PC-9 (cell line): ENCODE results near the gene CTLA4. TPM values are rescaled to one million over a fixed set of nuclear protein-coding genes. Genes with fewer than 3 reads are reported as not detected.

Source experiments
- BruUV-seq: library from RNA; stranded (reverse); fragments of 400-500 nt; replicated peaks from 2 replicates; lab custom pipeline; 2021; lab: Mats Ljungman, UMichigan
- CTCF ChIA-PET: fragments of 300-600 bp; sonication (Branson Sonifier 250); formaldehyde crosslinking; loops from one replicate; lab custom pipeline; 2022; ENCODE audit warnings: antibody characterized with exemption; lab: Charles Lee
- POLR2A ChIA-PET: fragments of 300-600 bp; sonication (Branson Sonifier 250); formaldehyde crosslinking; loops from one replicate; lab custom pipeline; 2022; ENCODE audit warnings: antibody characterized with exemption; ENCODE audit not compliant: unreplicated experiment; lab: Charles Lee
- DNase-seq, 2 experiments: peaks; one replicate each; pipeline versions ENCODE4 v3.0.0 to v3.0.0-alpha.2; 2015 to 2022; ENCODE audit warnings: mixed read lengths in 1 of 2
- H2AFZ ChIP-seq: fragments of 200-600 bp; sonication (generic); 2 replicates; pipeline ENCODE4 v1.8.1; 2017; ENCODE audit warnings: antibody characterized with exemption
- H3F3A ChIP-seq: fragments of 200-600 bp; sonication (generic); 2 replicates; pipeline ENCODE4 v1.8.1; 2017; ENCODE audit warnings: antibody characterized with exemption, mild to moderate bottlenecking, low read depth; ENCODE audit not compliant: insufficient read depth
- H3K27ac ChIP-seq: fragments of 200-600 bp; sonication (generic); 2 replicates; pipeline ENCODE4 v1.6.1; 2016; ENCODE audit warnings: mixed run types
- H3K27me3 ChIP-seq: fragments of 200-600 bp; sonication (generic); 2 replicates; pipeline ENCODE4 v1.6.1; 2016; ENCODE audit warnings: low read depth, mixed run types; ENCODE audit not compliant: insufficient read depth
- H3K36me3 ChIP-seq: fragments of 200-600 bp; sonication (generic); 2 replicates; pipeline ENCODE4 v1.6.1; 2016; ENCODE audit warnings: low read depth, mixed run types
- H3K4me1 ChIP-seq: fragments of 200-600 bp; sonication (generic); replicated peaks from 2 replicates; pipeline ENCODE4 v1.6.1; 2016; ENCODE audit warnings: mixed run types; ENCODE audit not compliant: insufficient read depth
- H3K4me2 ChIP-seq: fragments of 200-600 bp; sonication (generic); 2 replicates; pipeline ENCODE4 v1.6.1; 2017; ENCODE audit warnings: mixed run types
- H3K4me3 ChIP-seq: fragments of 200-600 bp; sonication (generic); 2 replicates; pipeline ENCODE4 v1.6.1; 2016; ENCODE audit warnings: mixed run types
- H3K79me2 ChIP-seq: fragments of 200-600 bp; sonication (generic); 2 replicates; pipeline ENCODE4 v1.6.1; 2017; ENCODE audit warnings: low read depth, mixed run types
- H3K9me2 ChIP-seq: fragments of 200-600 bp; sonication (generic); 2 replicates; pipeline ENCODE4 v1.8.1; 2017; ENCODE audit warnings: mild to moderate bottlenecking; ENCODE audit not compliant: insufficient read depth
- H3K9me3 ChIP-seq: fragments of 200-600 bp; sonication (generic); 2 replicates; pipeline ENCODE4 v1.8.1; 2016; ENCODE audit warnings: low read depth; ENCODE audit not compliant: insufficient read depth
- H4K20me1 ChIP-seq: fragments of 200-600 bp; sonication (generic); 2 replicates; pipeline ENCODE4 v1.8.1; 2017; ENCODE audit not compliant: insufficient read depth
- CTCF ChIP-seq: fragments of 200-600 bp; sonication (generic); conservative IDR thresholded peaks from 2 replicates; pipeline ENCODE4 v1.6.1; 2017; ENCODE audit warnings: mixed run types, antibody characterized with exemption, mild to moderate bottlenecking, moderate library complexity
- EZH2 ChIP-seq: fragments of 200-600 bp; sonication (generic); IDR thresholded peaks from 2 replicates; pipeline ENCODE4 v1.8.0; 2017; ENCODE audit warnings: antibody characterized with exemption, low read depth
- intact Hi-C: fragments of 100-400 bp; cut with micrococcal nuclease; formaldehyde crosslinking; loops from one replicate; pipeline ENCODE4 v1.10.0; 2022; ENCODE audit not compliant: unreplicated experiment
- total RNA-seq: library from RNA; stranded (reverse); gene quantifications from 2 replicates; pipeline ENCODE4 v1.2.3, GENCODE V29; 2021

The CTLA4 gene
- total RNA-seq, 1 experiment from 2014 or later: not detected

DNA sequence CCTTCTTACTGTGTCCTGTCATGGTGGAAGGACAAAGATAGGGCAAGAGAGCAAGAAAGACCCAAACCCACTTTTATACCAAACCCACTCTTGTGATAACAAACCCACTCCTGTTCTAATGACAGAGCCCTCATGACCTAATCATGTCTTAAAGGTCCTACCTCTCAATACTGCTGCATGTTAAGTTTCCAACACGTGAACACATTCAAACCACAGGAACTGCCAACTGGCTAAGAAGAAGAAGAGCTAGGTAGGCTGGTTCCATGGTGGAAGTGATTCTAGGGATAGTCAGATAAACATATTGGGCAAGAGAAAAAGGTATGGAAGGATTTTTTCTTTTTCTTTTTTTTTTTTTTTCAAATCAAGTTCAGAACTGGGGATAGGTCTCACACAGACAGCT is 22.0 kb downstream of the CTLA4 start:
- intact Hi-C loops: no loop called here
- H2AFZ ChIP-seq: no peak overlapping the region
- CTCF ChIA-PET: no interaction called here
- no peak for TF ChIP-seq EZH2
- TF ChIP-seq CTCF: no peak
- DNase-seq: no peak
- BruUV-seq: no TSS peak
- H3K79me2 ChIP-seq: no peaks in the 10 kb centered on the region
- H3K36me3 ChIP-seq: no peaks in the 10 kb centered on the region
- H3F3A ChIP-seq: no peaks in the 10 kb centered on the region
- H3K9me2 ChIP-seq: no peaks in the 10 kb centered on the region
- H3K27me3 ChIP-seq: no peaks in the 10 kb centered on the region
- no peaks in the 10 kb centered on the region for H3K4me1 ChIP-seq
- no peak overlapping the region for H3K4me2 ChIP-seq
- H3K4me3 ChIP-seq: no peak overlapping the region
- H3K27ac ChIP-seq: no peak overlapping the region
- POLR2A ChIA-PET: no interaction called here
- no peaks in the 10 kb centered on the region for H3K9me3 ChIP-seq
- no peaks in the 10 kb centered on the region for H4K20me1 ChIP-seq

DNA sequence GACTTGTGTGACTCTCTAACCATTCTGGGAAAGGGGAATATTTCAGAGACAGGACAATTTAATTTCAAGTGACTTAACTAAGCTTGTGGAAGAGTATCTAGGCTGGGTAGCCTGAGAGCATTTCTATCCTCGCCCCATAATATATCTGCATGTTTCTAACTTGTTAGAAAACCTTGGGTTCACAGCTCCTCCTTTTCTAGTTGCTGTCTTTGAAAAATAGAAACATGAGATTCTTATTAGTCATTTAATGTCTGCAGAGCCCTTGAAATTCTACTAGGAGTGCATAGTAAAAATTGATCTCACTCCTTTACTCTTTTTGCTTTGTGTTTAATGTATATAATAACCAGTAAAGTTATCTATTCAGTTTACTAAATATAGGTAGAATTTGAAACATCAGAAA is 22.4 kb downstream of the CTLA4 start:
- Histone ChIP-seq H3K9me3 (no peaks in the 10 kb centered on the region), H3K36me3 (no peaks in the 10 kb centered on the region), H3K9me2 (no peaks in the 10 kb centered on the region), H3K4me1 (no peaks in the 10 kb centered on the region), H3K27me3 (no peaks in the 10 kb centered on the region), H4K20me1 (no peaks in the 10 kb centered on the region), H3K27ac (no peak overlapping the region), H3K79me2 (no peaks in the 10 kb centered on the region), H3K4me3 (no peak overlapping the region), H3K4me2 (no peak overlapping the region), H2AFZ (no peak overlapping the region), H3F3A (no peaks in the 10 kb centered on the region)
- intact Hi-C loops: no loop called here
- ChIA-PET POLR2A (no interaction called here), CTCF (no interaction called here)
- TF ChIP-seq CTCF (no peak), EZH2 (no peak)
- DNase-seq: no peak
- BruUV-seq: no TSS peak

DNA sequence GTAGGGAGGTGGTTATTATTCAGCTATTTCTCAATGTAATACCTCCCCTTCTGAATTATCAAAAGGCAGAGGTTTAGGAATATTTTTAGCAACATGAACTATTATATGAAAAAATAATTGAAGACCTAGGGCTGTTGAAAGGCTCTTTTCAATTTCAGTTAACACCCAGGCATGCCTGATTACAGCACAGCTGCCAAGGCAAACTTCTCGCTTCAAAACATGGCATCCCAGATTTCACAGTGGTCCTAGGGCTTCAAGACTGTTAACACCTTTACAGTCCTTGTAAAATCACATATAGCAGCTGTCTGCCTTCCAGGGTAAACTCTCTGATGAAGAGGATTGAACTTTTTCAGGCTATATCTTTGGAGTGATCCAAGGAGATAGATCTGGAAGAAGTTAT is 23.2 kb downstream of the CTLA4 start:
- Histone ChIP-seq H3K4me2 (no peak overlapping the region), H3K4me1 (no peaks in the 10 kb centered on the region), H2AFZ (no peak overlapping the region), H3K9me3 (no peaks in the 10 kb centered on the region), H3K36me3 (no peaks in the 10 kb centered on the region), H3K27me3 (no peaks in the 10 kb centered on the region), H3K27ac (no peak overlapping the region), H4K20me1 (no peaks in the 10 kb centered on the region), H3K79me2 (no peaks in the 10 kb centered on the region), H3K9me2 (no peaks in the 10 kb centered on the region), H3K4me3 (no peak overlapping the region), H3F3A (no peaks in the 10 kb centered on the region)
- intact Hi-C loops: no loop called here
- no TSS peak for BruUV-seq
- POLR2A ChIA-PET: no interaction called here
- no peak for DNase-seq
- CTCF ChIA-PET: no interaction called here
- TF ChIP-seq CTCF: no peak
- TF ChIP-seq EZH2: no peak
